PC-3 (cell line): ENCODE data around the gene SAMD3. TPM values are rescaled to one million over a fixed set of nuclear protein-coding genes. Genes with fewer than 3 reads are reported as not detected.

Source experiments
- ATAC-seq: fragments of 200-7000 bp; cut with Tn5 transposase; 2 replicates; pipeline ENCODE4 v1.9.1; 2020; ENCODE audit warnings: mild to moderate bottlenecking, moderate library complexity
- BruUV-seq: library from RNA; stranded (reverse); fragments of 400-500 nt; replicated peaks from 2 replicates; lab custom pipeline; 2021; lab: Mats Ljungman, UMichigan
- CTCF ChIA-PET: fragments of 300-600 bp; sonication (Branson Sonifier 250); formaldehyde crosslinking; loops from one replicate; lab custom pipeline; 2022; ENCODE audit warnings: antibody characterized with exemption; lab: Charles Lee
- POLR2A ChIA-PET: fragments of 300-600 bp; sonication (Branson Sonifier 250); formaldehyde crosslinking; loops from one replicate; lab custom pipeline; 2022; ENCODE audit warnings: antibody characterized with exemption; ENCODE audit not compliant: unreplicated experiment; lab: Charles Lee
- DNase-seq: peaks from one replicate; pipeline ENCODE4 v3.0.0-alpha.2; 2015
- H2AFZ ChIP-seq: fragments of 300-600 bp; sonication (generic); 2 replicates; pipeline ENCODE4 v1.6.0; 2016; ENCODE audit warnings: antibody characterized with exemption, low read length
- H3F3A ChIP-seq: fragments of 300-600 bp; sonication (generic); one replicate; pipeline ENCODE4 v1.6.0; 2017; ENCODE audit warnings: antibody characterized with exemption, low read length, control low read depth, mild to moderate bottlenecking; ENCODE audit not compliant: unreplicated experiment
- H3K27ac ChIP-seq: fragments of 300-600 bp; sonication (generic); 2 replicates; pipeline ENCODE4 v1.5.1; 2016; ENCODE audit warnings: mild to moderate bottlenecking, low read length
- H3K27me3 ChIP-seq: fragments of 300-600 bp; sonication (generic); 2 replicates; pipeline ENCODE4 v1.6.1; 2016; ENCODE audit warnings: low read length, mixed read lengths
- H3K36me3 ChIP-seq: fragments of 300-600 bp; sonication (generic); 2 replicates; pipeline ENCODE4 v1.6.1; 2016; ENCODE audit warnings: low read depth, mixed run types, low read length, mixed read lengths
- H3K4me1 ChIP-seq: fragments of 300-600 bp; sonication (generic); 2 replicates; pipeline ENCODE4 v1.5.1; 2016; ENCODE audit warnings: low read length; ENCODE audit not compliant: insufficient read depth
- H3K4me2 ChIP-seq: fragments of 300-600 bp; sonication (generic); 2 replicates; pipeline ENCODE4 v1.6.0; 2016; ENCODE audit warnings: low read length
- H3K4me3 ChIP-seq: fragments of 300-600 bp; sonication (generic); 2 replicates; pipeline ENCODE4 v1.5.1; 2016; ENCODE audit warnings: mild to moderate bottlenecking, low read length, mixed read lengths
- H3K79me2 ChIP-seq: fragments of 300-600 bp; sonication (generic); 2 replicates; pipeline ENCODE4 v1.6.1; 2017; ENCODE audit warnings: low read length, mixed read lengths
- H3K9ac ChIP-seq: fragments of 300-600 bp; sonication (generic); 2 replicates; pipeline ENCODE4 v1.6.0; 2016; ENCODE audit warnings: mild to moderate bottlenecking, low read length
- H3K9me2 ChIP-seq: fragments of 300-600 bp; sonication (generic); replicated peaks from 2 replicates; pipeline ENCODE4 v1.6.1; 2016; ENCODE audit warnings: mixed run types, low read length, mixed read lengths
- H3K9me3 ChIP-seq: fragments of 300-600 bp; sonication (generic); 2 replicates; pipeline ENCODE4 v1.6.1; 2016; ENCODE audit warnings: low read length, mixed read lengths
- H4K20me1 ChIP-seq: fragments of 300-600 bp; sonication (generic); 2 replicates; pipeline ENCODE4 v1.6.1; 2016; ENCODE audit warnings: low read length, mixed read lengths
- EZH2 ChIP-seq: fragments of 300-600 bp; sonication (generic); IDR thresholded peaks from one replicate; pipeline ENCODE4 v1.6.1; 2017; ENCODE audit warnings: antibody characterized with exemption, mild to moderate bottlenecking, low read length; ENCODE audit not compliant: unreplicated experiment
- EZH2phosphoT487 ChIP-seq: fragments of 300-600 bp; sonication (generic); IDR thresholded peaks from 2 replicates; pipeline ENCODE4 v1.6.1; 2018; ENCODE audit warnings: mild to moderate bottlenecking, antibody characterized with exemption, low read length, borderline replicate concordance
- intact Hi-C: fragments of 100-400 bp; cut with micrococcal nuclease; formaldehyde crosslinking; loops from 2 replicates; pipeline ENCODE4 v1.9.0; 2023
- total RNA-seq: library from RNA; depleted of rRNA; stranded (reverse); fragments of >200 nt; gene quantifications from 2 replicates; pipeline ENCODE4 v1.2.3, GENCODE V29; 2014; rRNA removed
- TF ChIP-seq, protein P1 (sequence below): fragments of 300-600 bp; sonication (generic); conservative IDR thresholded peaks from 2 replicates; pipeline ENCODE4 v1.5.1; 2017; ENCODE audit warnings: antibody characterized with exemption, low read depth, mild to moderate bottlenecking, low read length

The SAMD3 gene
- total RNA-seq, 1 experiment from 2014 or later, result not detected

DNA sequence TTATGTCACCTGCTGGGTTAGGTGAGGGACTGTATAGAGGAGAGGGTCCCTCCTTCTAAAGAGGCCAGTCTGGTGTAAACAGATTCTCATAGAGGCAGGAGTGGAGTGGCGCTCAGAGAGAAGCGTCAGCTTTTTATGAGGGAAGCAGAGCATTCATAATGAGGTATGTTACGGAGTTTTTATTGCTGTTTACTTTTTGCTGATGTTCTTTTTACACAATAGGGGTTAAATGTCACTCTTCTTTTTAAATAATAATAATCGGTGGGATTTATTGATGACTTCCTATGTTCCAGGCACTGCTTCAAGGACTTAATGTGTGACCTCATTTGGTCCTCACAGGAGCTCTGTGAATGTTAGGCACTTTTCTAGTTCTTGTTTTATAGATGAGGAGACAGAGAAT lies 124.4 kb downstream of the SAMD3 start:
- TF ChIP-seq EZH2 (no peak), EZH2phosphoT487 (no peak)
- TF ChIP-seq, protein P1, sequence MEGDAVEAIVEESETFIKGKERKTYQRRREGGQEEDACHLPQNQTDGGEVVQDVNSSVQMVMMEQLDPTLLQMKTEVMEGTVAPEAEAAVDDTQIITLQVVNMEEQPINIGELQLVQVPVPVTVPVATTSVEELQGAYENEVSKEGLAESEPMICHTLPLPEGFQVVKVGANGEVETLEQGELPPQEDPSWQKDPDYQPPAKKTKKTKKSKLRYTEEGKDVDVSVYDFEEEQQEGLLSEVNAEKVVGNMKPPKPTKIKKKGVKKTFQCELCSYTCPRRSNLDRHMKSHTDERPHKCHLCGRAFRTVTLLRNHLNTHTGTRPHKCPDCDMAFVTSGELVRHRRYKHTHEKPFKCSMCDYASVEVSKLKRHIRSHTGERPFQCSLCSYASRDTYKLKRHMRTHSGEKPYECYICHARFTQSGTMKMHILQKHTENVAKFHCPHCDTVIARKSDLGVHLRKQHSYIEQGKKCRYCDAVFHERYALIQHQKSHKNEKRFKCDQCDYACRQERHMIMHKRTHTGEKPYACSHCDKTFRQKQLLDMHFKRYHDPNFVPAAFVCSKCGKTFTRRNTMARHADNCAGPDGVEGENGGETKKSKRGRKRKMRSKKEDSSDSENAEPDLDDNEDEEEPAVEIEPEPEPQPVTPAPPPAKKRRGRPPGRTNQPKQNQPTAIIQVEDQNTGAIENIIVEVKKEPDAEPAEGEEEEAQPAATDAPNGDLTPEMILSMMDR, result no peak
- H3K36me3 ChIP-seq, result no peaks in the 10 kb centered on the region
- no peak overlapping the region for H3K9ac ChIP-seq
- no peaks in the 10 kb centered on the region for H3K79me2 ChIP-seq
- CTCF ChIA-PET, result no interaction called here
- peak; percentile 50; the same call in 1 of the 2 replicates for ATAC-seq
- no peaks in the 10 kb centered on the region for H3F3A ChIP-seq
- H3K4me1 ChIP-seq, result no peaks in the 10 kb centered on the region
- intact Hi-C loops, result no loop called here
- H3K4me3 ChIP-seq, result no peak overlapping the region
- H3K9me3 ChIP-seq, result no peaks in the 10 kb centered on the region
- H2AFZ ChIP-seq, result no peak overlapping the region
- no peaks in the 10 kb centered on the region for H3K9me2 ChIP-seq
- no peaks in the 10 kb centered on the region for H4K20me1 ChIP-seq
- POLR2A ChIA-PET, result no interaction called here
- BruUV-seq, result no TSS peak
- H3K27me3 ChIP-seq, result no peaks in the 10 kb centered on the region
- H3K4me2 ChIP-seq, result no peak overlapping the region
- peak; percentile 19 for DNase-seq
- H3K27ac ChIP-seq, result no peak overlapping the region

Other genes with a start within 250 kb of the SAMD3 start
- gene L3MBTL3, start 204.4 kb downstream of the SAMD3 start, total RNA-seq, result 3.0 and 3.1 TPM in 2 replicates
- gene TMEM200A, start 143.1 kb upstream of the SAMD3 start, total RNA-seq, result 0.40 TPM in 1 of 2 replicates, not detected in the other